Stimulated activated CD4-positive, alpha-beta T cell treated with anti-CD3 and anti-CD28 coated beads, Interleukin-4, amount 100 ng/mL, for 1 hour (primary cell): ENCODE results near the gene UBE2H.
"Not testable (repeated sequence)": the region's sequence is repeated elsewhere in the genome, so short reads cannot be mapped to it uniquely, and the experiment has no call there.

Experiments
- DNase-seq: peaks from one replicate; pipeline ENCODE4 v3.0.0-alpha.2; 2020

The UBE2H gene

GRCh38 chr7:129841465-129841864 lies 111.3 kb downstream of the UBE2H start:
- no peak for DNase-seq

- DNase-seq: no peak
These were observed 112.0 kb downstream of the UBE2H start for GRCh38 chr7:129840757-129841156.

- no peak for DNase-seq
These were observed 115.8 kb downstream of the UBE2H start for GRCh38 chr7:129836983-129837382.

- DNase-seq: no peak
These were observed 117.2 kb downstream of the UBE2H start for GRCh38 chr7:129835569-129835968.

GRCh38 chr7:129833353-129833752 lies 119.4 kb downstream of the UBE2H start:
- not testable (repeated sequence) for DNase-seq

DNA sequence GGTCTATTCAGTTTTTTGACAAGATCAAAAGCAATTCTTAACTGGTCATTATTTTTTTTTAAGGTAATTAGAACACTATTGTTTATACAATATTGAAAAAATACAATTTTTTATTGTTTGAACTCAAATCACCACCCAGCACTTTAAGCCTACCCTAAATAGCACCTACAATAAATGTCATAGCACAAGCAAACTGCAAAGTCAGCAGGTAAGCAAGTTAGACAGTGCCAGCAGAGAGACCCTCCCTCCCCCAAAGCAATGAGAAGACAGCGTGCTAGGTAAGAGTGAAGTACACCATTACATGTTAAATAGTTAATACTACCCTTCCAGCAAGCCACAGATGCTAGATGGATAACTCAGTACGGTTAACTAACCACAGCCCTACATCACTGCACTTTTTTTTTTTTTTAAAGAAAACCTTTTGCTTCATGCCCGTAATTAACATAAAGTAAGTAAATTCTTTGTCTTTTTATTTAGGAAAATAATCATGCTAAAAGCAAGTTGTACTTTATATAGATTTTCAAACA lies 120.0 kb downstream of the UBE2H start:
- DNase-seq: no peak

DNA sequence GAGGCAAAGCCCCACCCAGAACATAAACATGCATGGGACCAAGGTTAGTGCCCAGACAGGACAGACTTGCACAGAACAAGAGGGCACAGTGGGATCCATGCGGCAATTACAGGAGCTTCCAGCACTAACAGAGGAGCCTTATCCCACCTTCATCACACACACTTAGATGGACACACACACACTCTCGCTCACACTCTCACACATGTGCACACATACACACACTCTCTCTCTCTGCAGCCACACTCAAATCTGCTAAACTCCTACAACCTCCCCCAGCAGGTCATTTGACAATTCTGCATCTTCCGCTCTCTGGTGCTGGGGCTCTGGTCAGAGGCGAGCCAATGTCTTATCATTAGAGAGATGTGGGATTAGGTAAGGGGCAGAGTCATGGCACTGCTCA lies 120.5 kb downstream of the UBE2H start:
- DNase-seq: no peak

DNA sequence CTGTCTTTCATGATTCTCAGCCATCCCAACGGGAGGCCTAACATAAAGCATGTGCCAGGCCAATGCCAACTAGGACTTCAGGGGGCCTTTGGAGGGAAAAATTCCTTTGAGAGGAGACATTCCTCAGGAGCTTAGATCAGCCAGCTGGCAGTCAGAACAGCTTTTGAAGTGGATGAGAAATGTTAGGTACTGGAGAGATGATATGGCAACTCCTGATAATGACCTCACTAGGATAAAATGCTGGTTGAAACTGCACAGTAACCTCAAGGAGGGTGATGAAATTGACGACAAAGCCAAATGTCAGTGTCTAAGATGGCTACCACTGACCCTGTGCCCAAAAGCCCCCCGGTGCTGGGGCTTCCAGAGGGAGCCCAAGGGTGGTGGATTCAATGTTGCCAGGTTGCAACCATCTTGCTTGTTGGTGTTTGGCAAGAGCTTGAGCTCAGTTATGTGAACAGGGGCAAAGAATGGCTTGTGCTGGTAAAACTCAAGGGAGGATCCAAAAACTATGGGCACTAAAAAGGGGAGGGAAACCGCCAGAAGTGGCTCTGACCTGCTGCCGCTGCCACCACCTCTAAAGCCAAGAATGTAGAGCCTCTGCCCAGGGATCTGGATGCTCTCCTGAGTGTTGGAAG lies 121.2 kb downstream of the UBE2H start:
- DNase-seq: no peak

GRCh38 chr7:129830949-129831348 lies 121.8 kb downstream of the UBE2H start:
- DNase-seq: no peak

DNA sequence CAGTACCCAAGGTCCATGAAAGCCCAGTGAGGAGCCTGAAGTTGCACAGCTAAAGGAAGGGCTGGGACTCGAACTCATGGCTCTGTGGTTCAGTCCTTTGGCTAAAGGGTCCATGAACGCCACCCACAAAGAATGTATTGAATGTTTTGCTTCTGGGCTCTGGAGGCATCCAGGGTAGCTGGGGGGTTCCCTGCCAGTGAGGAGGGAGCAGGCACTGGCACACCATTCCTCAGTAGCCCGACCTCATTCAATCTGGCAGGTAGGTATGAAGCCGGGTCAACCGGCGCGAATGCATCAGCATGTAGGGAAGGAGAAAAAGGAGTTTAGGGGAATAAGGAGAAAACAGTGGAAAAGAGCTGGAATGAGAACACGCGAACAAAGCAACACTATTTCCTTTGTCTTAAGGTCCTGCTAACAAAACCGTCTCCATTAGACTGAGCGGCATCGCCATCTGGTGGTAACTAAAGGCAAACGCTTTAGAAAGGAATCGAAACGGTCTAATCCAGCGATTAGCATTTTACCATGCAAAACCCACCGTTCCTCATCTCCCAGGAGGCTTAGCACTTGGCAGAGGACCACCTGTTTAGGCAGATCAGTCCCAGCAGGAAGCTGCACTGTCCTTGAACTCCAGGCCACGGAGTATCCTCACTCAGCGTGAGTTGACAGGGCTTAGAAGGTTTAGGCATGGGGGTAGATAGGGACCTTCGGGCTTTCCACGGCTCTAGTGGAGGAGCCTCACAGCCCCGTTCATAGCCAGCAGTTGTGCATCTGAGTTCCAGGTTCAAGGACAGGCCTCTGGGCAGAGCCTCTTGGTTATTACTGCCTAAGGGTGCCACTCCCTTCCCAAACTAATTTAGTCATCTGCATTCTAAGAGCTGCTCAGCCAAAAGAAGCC lies 122.8 kb downstream of the UBE2H start:
- DNase-seq: peak; percentile 55

DNA sequence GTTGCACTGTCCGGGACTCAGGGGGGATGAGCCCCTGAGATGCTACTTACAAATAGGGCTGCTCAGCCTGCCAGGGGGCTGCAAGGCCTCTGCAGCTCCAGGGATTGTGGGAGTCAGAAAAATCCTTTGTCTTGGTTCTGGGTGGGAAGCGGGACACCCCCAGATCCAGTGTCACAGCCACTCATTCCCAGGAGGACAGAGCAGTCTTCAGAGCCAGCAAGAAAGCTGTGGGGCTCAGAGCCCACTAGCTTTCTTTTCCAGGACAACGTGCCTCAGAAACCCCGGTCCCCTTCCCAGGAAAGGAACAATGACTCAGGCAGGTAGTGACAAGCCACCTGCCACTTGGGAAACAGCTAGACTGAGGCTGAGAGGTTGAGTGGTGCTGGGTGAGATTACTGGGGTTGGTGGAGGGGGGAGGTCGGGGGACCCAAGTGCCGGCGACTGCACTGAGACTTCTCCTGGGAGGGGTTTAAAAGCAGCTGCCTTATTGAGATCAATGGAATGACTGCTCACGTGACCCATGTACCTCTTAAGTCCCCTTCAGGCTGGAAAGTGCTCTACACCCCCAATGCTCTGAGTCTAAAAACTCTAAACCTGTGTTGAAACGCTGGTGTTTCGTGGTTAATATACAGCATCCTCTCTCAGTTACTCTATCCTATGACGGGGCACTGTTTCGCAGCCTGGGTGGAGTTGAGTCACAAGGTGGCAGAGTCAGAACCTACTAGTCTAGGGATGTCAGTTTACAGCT lies 123.6 kb downstream of the UBE2H start:
- no peak for DNase-seq

GRCh38 chr7:129828078-129828762 lies 124.5 kb downstream of the UBE2H start:
- DNase-seq: no peak

- no peak for DNase-seq
These were observed 125.2 kb downstream of the UBE2H start for GRCh38 chr7:129827467-129827990.

DNA sequence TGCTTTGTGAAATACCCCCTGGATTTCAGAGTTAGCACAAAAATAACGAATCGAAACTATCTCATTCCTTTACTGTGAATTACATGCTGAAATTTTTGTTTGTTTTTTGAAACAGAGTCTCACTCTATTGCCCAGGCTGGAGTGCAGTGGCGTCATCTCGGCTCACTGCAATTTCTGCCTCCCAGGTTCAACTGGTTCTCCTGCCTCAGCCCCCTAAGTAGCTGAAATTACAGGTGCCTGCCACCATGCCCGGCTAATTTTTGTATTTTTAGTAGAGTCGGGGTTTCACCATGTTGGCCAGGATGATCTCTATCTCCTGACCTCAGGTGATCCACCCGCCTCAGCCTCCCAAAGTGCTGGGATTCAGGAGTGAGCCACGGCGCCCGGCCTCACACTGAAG lies 125.9 kb downstream of the UBE2H start:
- DNase-seq: not testable (repeated sequence)

DNA sequence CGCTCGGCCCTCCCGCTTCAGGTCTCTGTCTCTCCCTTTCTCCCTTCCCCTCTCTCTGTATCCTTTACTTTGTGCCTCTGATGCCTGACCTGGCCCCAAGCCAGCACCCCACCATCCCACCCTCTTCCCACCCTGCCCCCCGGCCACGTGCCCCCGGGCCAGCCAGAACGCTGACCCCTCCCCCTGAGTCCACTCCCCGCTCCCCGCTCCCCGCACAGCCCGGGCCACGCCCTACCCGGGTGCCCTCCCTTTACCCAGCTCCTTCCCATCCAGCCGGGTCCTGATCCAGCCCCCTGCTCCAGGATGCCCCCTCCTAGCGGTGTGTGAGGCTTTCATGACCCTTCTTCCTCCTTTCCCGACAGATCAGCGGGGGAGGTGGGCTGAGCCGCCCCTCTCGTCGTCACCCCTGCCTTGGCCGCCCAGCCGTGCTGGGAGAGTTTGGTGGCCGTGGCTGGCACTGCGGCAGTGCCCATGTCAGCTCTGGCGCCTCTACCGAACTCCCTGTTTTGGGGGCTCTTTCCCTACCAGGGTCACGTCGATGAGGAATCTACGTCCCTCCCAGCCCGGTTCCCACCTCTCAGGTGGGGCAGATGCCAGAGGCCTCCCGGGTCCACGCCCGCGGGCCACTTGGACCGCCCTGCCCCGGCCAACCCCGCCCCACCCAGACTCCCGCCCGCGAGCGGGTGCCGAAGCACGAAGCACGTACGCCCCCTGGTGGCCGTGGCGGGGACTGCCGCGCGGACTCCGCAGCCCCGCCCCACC lies 127.4 kb downstream of the UBE2H start:
- DNase-seq: peak; percentile 93

DNA sequence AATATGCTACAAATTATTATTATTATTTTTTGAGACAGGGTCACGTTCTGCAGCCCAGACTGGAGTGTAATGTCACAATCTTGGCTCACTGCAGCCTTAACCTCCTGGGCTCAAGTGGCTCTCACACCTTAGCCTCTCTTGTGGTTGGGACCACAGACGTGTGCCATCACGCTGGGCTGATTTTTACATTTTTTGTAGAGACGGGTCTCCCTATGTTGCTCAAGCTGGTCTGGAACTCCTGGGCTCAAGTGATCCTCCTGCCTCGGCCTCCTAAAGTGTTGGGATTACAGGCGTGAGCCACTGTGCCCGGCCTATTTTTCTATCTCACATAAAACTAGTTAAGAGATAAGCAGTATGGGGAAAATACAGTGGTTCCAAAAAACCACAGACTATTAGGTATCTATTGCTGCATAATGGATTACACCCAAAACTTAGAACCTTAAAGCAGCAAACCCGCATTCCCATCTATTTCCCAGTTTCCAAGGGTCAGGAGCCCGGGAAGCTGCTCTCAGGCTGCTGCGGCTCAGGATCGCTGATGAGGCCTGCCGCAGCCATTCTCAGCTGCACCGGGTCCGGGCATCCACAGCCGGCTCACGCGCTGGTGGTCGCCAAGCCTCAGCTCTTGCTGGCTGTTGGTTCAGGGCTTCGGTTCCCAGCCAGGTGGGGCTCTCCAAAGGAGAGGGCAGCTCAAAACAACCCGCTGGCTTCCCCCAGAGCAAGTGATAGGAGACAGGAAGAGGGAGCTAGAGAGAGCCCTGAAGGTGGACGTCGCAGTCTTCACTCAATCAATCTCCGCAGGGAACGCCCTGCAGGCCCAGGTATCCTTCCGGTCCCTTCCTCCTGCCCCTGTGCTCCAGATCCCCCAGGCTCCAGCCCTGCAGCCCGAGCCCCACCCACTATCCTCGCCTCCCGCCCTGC lies 128.2 kb downstream of the UBE2H start:
- DNase-seq: no peak

DNA sequence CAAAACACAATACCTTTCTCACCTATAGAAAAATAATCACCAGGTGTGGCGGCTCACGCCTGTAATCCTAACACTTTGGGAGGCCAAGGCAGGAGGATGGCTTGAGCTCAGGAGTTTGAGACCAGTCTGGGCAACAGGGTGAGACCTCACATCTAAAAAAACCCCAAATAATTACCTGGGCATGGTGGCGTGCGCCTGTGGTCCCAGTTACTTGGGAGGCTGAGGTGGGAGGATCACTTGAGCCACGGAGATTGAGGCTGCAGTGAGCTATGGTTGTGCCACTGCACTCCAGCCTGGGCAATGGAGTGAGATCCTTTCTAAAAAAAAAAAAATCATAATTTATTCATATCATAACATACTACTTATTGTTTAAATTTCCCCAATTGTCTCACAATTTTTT lies 129.6 kb downstream of the UBE2H start:
- DNase-seq: not testable (repeated sequence)

DNA sequence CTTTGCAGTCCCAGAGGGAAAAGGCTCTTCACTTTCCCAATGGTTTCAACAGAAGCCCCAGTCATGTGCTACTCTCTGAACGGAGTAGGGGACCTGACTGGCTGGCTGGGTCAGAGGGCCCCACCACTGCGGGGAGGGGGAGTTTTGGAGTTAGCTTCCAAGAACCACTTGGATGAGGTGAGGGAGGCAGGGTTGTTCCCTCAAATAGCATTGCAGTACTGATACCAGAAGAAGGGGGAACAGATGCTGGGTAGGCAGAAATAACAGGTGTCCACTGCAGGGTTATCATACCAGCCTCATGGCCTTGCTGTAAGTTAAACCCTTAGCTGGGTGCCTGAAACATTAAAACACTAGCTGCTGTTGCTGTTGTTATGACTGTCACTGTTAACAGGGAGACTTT lies 131.3 kb downstream of the UBE2H start:
- no peak for DNase-seq

GRCh38 chr7:129816742-129817141 lies 136.0 kb downstream of the UBE2H start:
- no peak for DNase-seq

- no peak for DNase-seq
These were observed 144.9 kb downstream of the UBE2H start for GRCh38 chr7:129807863-129808262.
